WERI-Rb-1 (cell line): ENCODE results near the gene SDC4.

Source experiments
- DNase-seq: peaks from one replicate; pipeline ENCODE4 v3.0.0-alpha.2; 2020
- H3K27ac ChIP-seq: fragments of 250-450 bp; sonication (Bioruptor Pico); 2 replicates; pipeline ENCODE4 v1.5.1; 2020; ENCODE audit warnings: mild to moderate bottlenecking, moderate library complexity
- H3K27me3 ChIP-seq: fragments of 250-450 bp; sonication (Bioruptor Pico); 2 replicates; pipeline ENCODE4 v1.5.1; 2021; ENCODE audit warnings: mild to moderate bottlenecking, low read depth, moderate library complexity; ENCODE audit not compliant: insufficient read depth, severe bottlenecking
- H3K36me3 ChIP-seq: fragments of 250-450 bp; sonication (Bioruptor Pico); 2 replicates; pipeline ENCODE4 v1.5.1; 2020; ENCODE audit warnings: mild to moderate bottlenecking, moderate library complexity
- H3K4me3 ChIP-seq: 2 replicates; pipeline ENCODE4 v1.5.1; 2011; ENCODE audit warnings: low read depth, mild to moderate bottlenecking, control low read depth, low read length
- H3K9me3 ChIP-seq: fragments of 250-450 bp; sonication (Bioruptor Pico); 2 replicates; pipeline ENCODE4 v1.5.1; 2021; ENCODE audit warnings: mild to moderate bottlenecking, moderate library complexity; ENCODE audit not compliant: severe bottlenecking
- TF ChIP-seq, protein P1 (sequence below): IDR thresholded peaks from 2 replicates; pipeline ENCODE4 v1.5.1; 2011; ENCODE audit warnings: low read depth, mild to moderate bottlenecking, control low read depth, inconsistent platforms, low read length

SDC4 gene, protein sequence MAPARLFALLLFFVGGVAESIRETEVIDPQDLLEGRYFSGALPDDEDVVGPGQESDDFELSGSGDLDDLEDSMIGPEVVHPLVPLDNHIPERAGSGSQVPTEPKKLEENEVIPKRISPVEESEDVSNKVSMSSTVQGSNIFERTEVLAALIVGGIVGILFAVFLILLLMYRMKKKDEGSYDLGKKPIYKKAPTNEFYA

GRCh38 chr20:45347936-45348778 is at the start of gene SDC4:
Gene SDC4, minus strand, starts transcription at chr20:45348424. Its CDS starts 40 bp downstream, at chr20:45348384.
- TF ChIP-seq, protein P1, sequence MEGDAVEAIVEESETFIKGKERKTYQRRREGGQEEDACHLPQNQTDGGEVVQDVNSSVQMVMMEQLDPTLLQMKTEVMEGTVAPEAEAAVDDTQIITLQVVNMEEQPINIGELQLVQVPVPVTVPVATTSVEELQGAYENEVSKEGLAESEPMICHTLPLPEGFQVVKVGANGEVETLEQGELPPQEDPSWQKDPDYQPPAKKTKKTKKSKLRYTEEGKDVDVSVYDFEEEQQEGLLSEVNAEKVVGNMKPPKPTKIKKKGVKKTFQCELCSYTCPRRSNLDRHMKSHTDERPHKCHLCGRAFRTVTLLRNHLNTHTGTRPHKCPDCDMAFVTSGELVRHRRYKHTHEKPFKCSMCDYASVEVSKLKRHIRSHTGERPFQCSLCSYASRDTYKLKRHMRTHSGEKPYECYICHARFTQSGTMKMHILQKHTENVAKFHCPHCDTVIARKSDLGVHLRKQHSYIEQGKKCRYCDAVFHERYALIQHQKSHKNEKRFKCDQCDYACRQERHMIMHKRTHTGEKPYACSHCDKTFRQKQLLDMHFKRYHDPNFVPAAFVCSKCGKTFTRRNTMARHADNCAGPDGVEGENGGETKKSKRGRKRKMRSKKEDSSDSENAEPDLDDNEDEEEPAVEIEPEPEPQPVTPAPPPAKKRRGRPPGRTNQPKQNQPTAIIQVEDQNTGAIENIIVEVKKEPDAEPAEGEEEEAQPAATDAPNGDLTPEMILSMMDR = no peak
- peak within 1 kb of the TSS; percentile 88 for H3K27ac ChIP-seq
- H3K9me3 ChIP-seq = no peaks in the 10 kb centered on the region
- H3K27me3 ChIP-seq = no peaks in the 10 kb centered on the region
- DNase-seq = peak; percentile 63
- peaks cover 4% of the 10 kb centered on the region for H3K36me3 ChIP-seq
- peak within 1 kb of the TSS; percentile 76 for H3K4me3 ChIP-seq

GRCh38 chr20:45395114-45395415 is 46.8 kb upstream of the SDC4 start:
- no peak overlapping the region for H3K27ac ChIP-seq
- TF ChIP-seq, protein P1 = no peak
- no peak for DNase-seq
- H3K27me3 ChIP-seq = no peaks in the 10 kb centered on the region
- no peaks in the 10 kb centered on the region for H3K36me3 ChIP-seq
- no peak overlapping the region for H3K4me3 ChIP-seq
- peaks cover 1% of the 10 kb centered on the region for H3K9me3 ChIP-seq

DNA sequence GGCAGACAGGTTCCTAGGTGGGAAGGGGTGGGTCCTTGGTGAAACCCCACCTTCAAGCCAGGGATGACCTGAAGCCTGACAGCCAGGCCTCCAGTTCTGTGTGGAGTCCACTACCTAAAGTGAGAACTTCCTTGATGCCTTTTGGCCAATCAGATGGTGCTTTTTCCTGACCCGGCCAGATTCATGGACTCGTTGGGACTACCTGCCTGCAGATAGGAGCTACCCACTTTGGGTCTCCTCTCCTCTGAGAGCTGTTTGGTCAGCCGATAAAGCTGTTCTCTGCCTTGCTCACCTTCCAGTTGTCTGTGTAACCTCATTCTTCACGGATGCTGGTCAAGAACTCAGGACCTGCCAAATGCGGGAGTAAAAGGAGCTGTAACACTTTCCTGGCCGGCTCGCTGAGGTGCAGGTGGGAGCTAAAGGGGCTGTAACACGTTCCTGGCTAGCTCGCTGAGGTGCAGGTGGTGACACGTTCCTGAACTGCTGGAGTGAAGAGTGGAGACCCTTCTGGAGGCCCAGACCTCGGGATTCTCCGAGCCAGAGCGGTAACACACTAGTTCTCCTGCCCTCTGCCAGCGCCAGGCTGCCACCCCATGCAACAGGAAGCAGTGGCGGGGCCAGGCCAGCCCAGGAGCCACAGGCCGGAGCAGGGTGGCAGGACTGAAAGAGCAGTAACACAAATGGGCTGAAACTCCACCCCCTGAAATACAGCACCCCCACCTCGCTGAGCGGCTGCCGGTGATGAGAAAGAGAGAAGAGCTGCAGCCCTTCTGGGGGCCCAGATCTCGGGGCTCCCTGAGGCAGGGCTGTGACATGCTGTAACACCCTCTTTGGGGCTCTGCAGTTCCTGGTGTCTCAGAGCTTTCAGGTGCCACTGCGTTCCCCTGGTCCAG is 46.2 kb upstream of the SDC4 start:
- no peaks in the 10 kb centered on the region for H3K9me3 ChIP-seq
- DNase-seq = no peak
- TF ChIP-seq, protein P1 = no peak
- H3K36me3 ChIP-seq = no peaks in the 10 kb centered on the region
- H3K27ac ChIP-seq = no peak overlapping the region
- no peaks in the 10 kb centered on the region for H3K27me3 ChIP-seq
- no peak overlapping the region for H3K4me3 ChIP-seq

DNA sequence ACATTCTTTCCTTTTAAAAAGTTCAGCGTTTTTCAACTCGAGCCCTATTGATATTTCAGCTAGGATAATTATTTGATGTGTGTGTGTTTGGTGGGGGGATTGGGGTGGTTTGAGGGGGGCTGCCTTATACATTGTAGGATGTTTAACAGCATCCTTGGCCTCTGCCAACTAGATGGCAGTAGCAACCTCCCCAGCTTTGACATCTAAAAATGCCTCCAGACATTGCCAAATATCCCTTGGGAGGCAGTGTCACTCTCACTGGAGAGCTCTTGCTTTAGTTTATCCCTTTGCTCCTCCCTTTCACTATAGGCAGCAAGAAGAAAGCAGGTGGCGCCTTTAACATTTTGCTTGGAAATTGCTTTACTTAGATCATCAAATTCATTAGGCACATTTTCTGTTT is 44.5 kb upstream of the SDC4 start:
- no peaks in the 10 kb centered on the region for H3K27me3 ChIP-seq
- no peak for DNase-seq
- H3K27ac ChIP-seq = no peak overlapping the region
- TF ChIP-seq, protein P1 = no peak
- H3K9me3 ChIP-seq = no peaks in the 10 kb centered on the region
- no peak overlapping the region for H3K4me3 ChIP-seq
- H3K36me3 ChIP-seq = no peaks in the 10 kb centered on the region

- Histone ChIP-seq H3K4me3 (no peak overlapping the region), H3K27me3 (no peaks in the 10 kb centered on the region), H3K9me3 (no peaks in the 10 kb centered on the region), H3K36me3 (no peaks in the 10 kb centered on the region), H3K27ac (no peak overlapping the region)
- TF ChIP-seq, protein P1 = no peak
- DNase-seq = no peak
Observed at GRCh38 chr20:45391559-45391958, 43.3 kb upstream of the SDC4 start.
